Superior temporal gyrus (tissue), 1 donor: Measurements from ENCODE around the gene UNC5CL.
A peak's percentile ranks its signal among the peaks of the same experiment; 100 is the strongest.
"Not testable (repeated sequence)": the region's sequence is repeated elsewhere in the genome, so short reads cannot be mapped to it uniquely, and the experiment has no call there.

Experiments
- DNase-seq: peaks from one replicate; pipeline ENCODE4 v3.0.0-alpha.2; 2016; ENCODE audit errors: extremely low spot score

UNC5CL gene

DNA sequence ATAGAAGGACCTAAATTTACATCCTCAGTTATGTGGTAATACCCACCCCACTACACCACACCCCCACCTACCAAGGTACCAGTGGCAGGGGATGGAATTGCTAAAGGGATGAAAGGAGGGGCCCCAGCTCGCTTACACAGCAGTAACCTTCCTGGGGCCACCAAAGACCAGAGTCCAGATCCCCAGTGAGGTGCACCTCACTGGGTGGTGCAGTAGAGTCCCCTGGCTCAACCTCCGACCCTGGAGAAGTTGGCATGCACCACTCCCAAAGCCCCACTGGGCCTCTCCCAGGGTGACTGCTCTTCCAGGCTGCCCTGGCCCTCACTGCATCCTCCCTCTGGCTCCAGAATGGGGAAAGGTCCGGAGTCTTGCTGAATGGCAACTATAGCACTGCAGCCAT is 816 bp downstream of the UNC5CL start:
- no peak for DNase-seq

DNA sequence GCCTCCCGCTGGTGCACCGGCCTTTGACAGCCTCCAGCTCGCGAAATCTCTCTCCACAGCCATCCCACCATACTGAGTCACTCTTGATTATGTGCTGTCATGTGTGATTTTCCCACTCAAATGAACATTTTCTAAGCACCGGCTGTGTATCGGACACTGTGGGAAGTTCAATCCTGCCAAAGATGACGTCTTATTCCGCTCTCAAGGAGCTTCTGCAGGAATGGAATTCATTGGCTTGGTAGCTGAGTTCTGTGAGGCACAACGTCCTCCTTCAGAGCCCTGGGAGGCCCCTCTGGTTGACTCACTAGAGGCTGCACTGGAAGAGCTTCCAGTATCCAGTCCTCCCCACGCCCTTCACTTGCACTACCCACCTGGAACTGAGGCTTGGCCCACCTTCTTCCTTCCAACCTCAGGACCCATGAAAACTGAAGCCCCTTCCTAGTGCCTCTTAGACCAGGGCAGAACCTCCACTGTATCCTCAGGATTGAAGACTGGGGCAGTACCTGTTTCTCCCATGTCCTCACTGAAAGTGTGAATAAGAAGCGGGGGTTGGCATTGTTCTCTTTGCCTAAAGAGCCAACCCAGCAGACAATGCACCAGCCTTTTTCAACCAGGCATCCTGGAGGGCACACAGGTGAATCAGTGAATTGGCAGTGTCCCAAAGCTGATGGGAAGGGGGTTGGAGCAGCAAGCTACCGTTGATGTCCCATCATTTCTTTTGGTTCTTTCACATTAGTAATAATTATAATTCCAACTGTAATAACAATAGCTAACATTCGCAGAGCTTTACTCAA is 1.7 kb downstream of the UNC5CL start:
- peak; percentile 42 for DNase-seq

DNA sequence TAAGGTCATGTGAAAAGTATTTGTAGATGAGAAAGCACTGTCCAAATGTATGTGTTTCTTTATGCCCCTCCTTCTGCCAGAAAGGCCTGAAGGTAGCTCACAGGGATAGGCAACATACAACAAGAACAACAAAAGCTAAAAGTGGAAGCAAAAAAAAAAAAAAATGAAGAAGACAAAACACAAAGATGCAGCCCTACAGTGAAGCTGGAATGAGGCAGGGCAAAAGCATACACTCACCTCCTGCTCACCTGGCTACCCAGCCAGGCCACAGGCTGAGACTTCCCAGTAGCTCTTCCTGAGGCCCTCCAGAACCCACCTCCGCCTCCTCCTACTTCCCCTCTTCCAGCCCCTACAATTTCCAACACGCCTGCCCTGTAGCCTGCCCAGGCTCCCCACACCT is 2.4 kb downstream of the UNC5CL start:
- DNase-seq, result no peak

DNA sequence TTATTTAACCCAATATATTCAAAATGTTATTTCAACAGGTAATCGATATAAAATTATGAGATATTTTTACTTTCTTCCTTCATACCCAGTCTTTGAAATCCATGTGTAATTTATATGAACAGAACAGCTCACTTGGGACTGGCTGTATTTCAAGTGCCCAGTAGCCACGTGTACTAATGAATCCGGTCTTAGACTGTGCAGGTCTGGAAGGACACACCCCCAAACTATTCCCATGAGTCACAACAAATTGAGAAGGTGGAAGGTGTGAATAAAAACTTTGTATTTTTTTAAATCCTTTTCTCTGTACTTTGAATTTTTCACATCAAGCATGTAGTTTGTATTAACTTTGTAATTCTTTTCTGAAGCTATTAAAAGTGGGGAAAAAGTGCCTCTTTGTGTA is 2.8 kb downstream of the UNC5CL start:
- DNase-seq, result no peak

DNA sequence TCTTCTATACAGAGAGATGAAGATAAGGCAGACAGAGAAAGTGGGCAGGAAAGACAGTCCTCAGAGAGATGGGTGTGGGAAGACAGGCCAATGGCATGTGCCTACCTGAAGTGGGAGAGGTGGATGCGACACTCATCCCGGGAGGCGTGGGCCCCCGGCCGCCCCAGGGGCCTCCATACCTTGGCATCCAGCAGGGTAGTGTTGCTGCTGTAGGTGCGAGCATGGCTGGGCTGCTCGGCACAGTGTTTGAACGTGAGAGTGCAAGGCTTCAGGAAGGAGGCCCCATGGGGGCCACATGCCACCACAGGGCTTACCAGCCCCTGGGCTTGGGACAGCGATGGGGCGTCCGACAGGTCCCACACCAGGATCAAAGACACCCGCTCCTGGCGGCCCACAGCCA is 5.2 kb downstream of the UNC5CL start:
- DNase-seq, result no peak

DNA sequence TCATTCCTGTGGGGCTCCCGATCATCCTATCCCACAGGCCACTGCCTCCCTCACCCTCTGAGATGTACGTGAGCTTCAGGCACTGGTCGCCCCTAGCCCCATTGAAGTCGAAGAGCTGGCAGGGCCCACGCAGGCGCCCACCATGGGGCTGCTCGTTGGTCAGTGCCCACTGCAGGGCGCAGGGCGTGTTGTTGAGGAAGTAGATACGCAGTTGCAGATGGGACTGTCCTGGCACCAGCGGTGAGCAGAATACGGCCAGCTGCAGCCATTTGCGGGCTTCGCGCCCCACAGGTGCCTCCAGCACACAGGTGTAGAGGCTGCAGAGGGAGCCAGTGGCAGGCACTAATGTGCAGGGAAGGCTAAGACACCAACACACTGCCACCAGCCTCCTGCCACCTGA is 6.2 kb downstream of the UNC5CL start:
- no peak for DNase-seq

DNA sequence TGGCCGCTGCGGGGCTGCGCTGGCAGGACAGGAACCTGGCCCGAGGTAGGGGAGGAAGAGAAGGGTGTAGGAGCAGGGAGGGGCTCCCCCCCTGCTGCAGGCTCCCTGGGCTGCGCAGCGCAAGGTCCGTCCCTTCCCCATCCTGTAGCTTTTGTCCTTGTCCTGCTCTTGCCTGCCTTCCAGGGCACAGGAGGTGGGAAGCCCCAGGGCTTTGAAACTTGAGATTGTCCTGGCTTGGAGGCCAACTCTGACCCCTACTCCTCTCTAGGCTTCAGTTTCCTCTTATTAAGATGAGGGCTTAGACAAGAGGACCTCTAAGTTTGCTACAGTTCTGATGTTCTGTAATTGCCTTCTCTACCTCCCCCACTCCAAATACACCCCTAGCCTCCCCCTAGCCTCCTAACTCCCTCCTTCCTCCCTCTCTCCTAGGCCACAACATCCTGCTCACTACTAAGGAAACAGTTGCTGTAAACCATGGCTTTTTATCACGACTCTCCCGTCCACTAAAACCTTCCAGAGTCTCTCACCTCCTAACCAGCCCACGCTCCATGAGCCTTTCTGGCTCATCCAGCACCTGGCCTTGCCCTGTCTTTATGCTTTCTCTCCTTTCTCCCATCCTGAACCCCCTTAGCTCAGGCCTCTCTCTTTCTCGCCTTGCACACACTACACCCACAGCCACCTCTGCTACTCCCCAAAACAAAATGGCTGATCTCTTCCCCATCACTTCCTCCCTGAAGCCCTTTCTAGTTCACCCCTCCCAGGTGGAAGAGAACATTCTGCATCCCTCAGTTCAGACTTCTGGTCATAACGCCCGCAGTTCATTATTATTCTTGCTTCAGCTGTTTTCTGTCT is 10.2 kb downstream of the UNC5CL start:
- no peak for DNase-seq

DNA sequence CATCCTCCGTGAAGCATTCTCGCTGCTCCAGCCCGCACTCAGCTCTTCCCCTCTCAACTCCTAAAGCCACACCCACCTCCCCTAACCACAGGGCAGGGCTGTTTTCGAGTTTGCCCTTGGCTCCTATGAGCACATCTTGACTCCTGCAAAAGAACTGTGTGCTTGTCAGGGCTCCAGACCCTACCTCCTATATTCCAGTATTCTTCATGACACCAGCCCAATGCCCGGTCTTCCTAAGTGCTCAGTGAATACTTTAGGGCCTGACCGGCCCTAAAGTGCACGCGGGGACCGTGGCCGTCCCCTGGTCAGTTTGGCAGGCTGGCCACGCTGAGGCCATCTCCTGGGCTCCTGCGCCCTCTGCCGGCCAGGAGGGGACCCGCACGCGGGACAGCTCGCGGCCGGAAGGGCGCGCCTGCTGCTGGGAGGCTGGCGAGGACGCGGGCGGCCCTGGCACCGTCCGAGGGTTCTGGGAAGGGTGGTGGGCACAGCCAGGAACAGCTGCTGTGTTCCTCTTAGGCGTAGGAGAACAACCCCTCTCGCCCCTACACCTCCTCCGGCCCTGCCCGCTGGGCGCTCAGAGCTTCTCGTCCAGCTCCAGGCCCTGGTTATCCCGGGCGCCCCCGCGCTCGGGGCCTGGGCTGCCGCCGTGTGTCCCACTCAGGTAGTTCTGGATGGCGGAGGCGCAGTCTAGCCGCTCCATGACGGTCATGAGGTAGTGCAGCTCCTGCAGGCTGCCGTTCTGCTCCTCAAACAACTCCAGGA is 11.0 kb downstream of the UNC5CL start:
- DNase-seq, result peak; percentile 78

DNA sequence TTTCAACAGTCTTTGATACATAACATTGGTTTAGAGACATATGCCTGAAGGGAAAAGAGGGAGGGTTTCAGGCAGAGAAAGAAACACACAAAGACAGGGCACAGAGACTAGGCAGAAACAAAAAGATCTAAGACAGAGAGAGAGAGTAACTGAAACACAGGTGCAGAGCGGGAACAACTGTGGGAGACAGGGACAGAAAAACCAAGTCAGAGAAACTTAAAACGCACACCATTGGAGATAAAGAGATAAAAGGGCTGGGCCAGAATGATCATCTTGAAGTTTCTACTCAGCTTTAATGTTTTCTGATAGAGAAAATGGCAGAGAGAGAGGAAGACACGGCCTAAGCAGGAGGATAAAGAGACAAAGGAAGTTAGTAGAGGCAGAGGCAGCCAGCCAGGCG is 11.8 kb downstream of the UNC5CL start:
- no peak for DNase-seq

DNA sequence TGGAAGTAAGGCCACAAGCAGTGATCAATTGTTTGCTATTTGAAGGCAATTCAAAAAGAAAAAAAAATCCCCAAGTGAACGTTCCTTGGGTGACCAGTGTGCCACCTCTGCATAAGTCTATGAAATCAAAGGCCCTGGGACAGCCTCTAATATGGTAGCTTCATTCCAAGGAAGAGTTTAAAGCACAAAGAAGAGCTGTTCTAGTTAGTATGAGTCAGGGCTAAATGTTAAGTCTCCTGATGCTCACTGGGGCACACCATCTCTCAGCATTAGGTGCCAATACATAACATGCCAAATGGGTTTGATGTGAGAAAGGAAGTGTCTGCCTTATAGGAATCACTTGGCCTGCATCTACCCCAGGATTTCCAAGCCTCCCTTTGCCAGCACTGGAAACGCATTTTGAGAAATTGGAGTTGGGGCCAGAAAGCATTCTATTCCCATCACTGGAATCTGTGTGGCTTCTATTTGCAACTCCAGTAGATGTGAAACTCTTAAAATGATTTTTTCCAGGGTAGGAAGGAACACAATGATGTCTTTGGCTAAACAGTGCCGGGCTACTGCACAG is 13.0 kb downstream of the UNC5CL start:
- no peak for DNase-seq

DNA sequence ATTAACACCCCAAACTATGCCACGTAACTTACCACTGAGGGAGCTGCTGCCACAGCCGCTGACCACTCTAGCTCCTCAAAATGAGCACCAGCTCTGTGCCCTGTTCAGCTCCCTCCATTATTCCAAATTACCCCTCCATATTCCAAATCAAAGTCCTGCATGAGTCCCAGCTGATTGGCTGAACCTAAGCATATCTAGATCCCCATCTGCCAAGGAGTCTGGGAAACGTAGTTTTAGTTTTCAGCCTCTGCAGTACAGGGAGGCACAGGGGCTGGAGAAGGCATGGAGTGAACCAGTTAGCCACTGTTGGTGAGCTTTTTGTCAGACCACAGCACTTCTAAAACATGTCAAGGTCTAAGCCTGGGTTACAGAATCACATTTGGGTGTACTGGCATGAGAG is 15.9 kb downstream of the UNC5CL start:
- DNase-seq, result no peak

DNA sequence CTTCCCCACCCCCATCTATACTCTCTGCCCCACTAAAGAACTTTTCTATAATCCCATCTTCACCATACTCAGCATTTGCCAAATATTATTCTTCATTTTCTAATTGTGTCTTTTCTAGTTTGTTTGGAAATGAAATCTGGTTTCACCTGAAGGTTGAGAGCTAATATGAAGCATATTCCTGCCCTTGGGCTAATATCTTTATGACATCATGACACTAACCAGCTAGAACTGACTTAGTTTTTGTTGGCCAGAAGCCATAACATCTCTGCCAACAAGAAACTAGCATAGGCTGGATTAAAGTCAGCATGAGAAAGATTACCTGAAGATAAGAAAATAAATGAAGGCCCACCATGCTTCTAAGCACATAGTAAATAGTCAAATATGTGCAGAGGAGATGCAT is 16.7 kb downstream of the UNC5CL start:
- no peak for DNase-seq

DNA sequence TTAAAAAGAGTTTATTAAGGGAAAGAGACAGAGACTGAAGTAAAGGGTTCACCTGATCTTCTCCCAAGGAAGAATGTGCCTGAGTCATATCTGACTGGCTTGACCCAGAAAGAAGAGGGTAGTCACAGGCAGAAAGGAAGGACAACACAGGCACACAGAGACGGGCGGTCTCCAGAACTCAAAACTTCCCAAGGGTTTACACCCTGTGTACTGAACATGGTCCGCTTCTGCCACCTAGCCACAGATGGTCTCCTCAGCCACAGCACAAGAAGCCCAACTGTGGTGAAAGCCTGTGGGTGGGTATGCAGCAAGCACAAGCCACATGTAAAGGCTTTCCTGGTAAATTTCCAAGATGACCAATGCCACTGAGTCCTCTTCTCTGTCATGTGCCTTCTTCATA is 17.2 kb downstream of the UNC5CL start:
- no peak for DNase-seq

DNA sequence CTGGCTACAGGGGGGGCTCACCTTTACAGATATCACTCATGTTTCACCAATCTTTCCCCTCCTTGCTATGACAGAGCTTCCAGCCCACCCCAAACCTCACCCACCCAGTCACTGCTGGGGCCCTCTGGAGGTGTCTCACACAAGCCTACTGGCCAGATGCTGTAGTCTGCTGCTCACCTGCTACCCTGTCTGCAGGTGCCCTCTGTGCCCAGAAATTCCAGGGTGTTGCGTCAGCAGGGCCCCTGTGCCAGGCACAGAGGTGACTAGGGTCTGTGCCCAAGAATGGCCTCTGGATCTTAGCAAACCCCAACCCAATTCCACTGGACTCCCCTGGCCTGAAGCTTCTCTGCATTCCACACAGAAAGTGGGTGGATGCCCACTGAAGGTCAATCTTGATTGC is 21.4 kb downstream of the UNC5CL start:
- no peak for DNase-seq

DNA sequence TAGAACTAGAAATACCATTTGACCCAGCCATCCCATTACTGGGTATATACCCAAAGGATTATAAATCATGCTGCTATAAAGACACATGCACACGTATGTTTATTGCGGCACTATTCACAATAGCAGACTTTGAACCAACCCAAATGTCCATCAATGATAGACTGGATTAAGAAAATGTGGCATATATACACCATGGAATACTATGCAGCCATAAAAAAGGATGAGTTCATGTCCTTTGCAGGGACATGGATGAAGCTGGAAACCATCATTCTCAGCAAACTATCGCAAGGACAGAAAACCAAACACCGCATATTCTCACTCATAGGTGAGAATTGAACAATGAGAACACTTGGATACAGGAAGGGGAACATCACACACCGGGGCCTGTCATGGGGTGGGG is 23.2 kb downstream of the UNC5CL start:
- DNase-seq, result not testable (repeated sequence)

DNA sequence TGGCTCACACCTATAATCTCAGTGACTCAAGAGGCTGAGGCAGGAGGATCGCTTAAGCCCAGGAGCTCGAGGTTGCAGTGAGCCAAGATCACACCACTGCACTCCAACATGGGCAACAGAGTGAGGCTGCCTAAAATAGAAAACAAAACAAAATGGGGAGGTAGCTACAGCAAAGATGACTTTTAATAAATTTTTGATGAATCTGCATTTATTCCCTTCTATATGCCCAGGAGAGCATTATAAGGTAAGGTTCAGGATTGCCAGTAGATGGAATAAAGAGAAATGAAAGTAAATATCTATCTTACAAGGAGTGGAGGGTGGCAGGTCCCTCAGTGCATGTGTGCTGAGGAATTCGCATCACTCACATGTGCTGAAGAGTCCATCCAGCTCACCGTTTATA is 24.2 kb downstream of the UNC5CL start:
- no peak for DNase-seq

DNA sequence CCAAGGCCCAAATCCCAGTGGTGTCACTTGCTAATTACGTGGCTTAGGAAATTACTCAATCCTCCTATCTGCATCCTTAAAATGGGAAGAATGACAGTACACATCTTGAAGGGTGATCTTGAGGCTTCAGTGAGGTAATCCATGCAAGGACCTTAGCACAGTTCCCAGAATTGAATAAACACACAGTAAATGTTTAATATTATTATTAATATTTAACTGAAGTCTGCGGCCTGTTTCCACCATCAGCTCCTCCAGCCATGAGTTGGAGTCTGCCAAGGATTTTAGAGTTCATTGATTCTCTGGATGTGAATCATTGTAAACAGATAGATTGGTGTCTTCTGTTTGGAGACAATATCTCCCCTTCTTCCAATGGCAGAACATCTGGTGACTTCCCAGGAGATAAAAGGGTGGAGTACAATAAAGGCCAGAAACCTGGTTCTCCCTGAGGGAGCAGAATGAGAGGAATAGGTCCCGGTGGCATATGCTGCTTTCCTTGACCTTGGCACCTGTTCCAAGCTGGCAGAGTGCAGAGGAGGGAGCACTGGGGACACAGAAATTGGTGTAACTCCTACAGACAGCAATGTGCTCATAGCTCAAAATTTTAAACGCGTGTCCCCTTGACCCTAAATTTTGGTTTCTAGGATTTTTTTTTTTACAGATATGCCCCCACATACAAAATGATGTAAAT is 25.4 kb downstream of the UNC5CL start:
- no peak for DNase-seq

DNA sequence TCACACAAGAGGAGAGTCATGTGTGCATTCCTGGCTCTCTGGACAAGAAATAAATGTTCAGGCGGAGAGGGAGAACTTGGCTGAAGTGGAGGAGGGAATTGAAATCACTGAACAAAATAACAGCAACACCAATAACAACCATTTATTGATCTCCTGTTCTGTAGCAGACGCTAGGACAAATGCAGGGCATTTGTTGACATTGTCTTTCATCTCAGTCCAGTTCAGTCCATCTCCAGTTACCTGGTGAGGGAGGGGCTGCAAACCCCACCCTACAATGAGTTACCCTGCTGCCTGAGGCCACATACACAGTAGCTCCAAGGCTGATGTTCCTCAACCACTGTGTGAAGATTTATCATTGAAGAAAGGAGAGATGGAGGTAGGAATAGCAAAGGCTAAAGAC is 27.3 kb downstream of the UNC5CL start:
- no peak for DNase-seq

DNA sequence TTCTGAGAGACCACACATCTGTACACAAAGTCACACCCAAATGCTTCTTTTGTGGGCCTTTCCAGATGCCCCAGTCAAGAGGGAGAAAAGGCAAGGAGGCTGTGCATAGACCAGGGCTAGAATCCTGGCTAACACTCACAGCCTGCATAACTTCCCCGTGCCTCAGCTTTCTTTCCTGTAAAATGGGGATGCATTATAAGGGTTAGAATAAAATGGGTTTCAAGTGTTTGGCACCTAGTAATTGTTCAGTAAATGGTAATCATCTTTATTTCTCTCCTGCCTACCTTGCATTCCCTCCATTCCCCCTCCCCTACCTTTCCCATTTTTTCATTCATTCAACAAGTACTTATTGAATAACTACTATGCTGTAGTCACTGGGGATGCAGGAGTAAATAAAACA is 29.4 kb downstream of the UNC5CL start:
- no peak for DNase-seq

DNA sequence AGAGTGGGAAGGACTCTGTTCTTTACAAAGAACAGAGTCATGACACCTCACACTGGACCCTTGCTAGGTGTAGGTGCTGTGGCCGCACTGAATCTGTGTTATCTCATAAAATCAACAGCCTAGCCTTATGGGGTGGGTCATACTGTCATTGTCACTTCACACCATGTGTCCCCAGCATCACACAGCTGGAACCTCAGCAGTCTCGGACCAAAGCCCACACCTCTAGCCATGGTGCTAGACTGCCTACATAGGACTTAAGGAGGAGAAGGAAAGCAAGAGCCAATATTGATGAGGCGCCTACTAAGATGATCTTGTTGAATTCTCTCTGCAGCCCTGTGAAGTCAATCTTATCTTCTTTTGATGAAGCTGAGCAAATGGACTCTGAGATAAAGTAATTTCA is 31.0 kb downstream of the UNC5CL start:
- no peak for DNase-seq

DNA sequence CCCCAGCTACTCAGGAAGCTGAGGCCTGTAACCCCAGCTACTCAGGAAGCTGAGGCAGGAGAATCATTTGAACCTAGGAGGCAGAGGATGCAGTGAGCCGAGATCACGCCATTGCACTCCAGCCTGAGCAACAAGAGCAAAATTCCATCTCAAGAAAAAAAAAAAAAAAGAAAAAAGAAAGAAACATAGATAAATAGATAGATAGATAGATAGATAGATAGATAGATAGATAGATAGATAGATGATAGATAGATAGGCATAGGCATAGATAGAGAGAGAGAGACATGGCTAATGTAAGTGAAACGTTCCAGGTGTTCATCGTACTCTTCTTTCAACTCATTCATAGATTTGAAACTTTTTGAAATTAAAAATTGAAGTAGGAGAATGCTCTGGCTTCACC is 32.0 kb downstream of the UNC5CL start:
- not testable (repeated sequence) for DNase-seq

DNA sequence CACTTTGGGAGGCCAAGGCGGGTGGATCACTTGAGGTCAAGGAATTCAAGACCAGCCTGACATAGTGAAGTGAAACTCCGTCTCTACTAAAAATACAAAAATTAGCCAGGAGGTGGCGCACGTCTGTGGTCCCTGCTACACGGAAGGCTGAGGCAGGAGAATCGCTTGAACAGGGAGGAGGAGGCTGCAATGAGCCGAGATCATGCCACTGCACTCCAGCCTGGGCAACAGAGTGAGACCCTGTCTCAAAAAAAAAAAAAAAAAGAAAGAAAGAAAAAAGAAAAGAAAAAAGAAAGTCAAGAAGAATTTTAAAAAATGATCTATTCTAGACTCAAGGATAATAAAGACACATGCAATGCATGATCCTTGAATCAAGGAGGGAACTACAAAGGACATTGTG is 32.8 kb downstream of the UNC5CL start:
- peak; percentile 34 for DNase-seq
